ENCODE results near the gene CCDC77. TPM values are rescaled to one million over a fixed set of nuclear protein-coding genes. Genes with fewer than 3 reads are reported as not detected.

CCDC77 gene
- total RNA-seq, 2 experiments from 2014 or later, result 13.8 to 13.9 TPM

- no peaks in the 10 kb centered on the region for H3K4me1 Mint-ChIP-seq
- no peak overlapping the region for H3K4me3 Mint-ChIP-seq
- H3K36me3 Mint-ChIP-seq, result peaks cover 9% of the 10 kb centered on the region
- no peak overlapping the region for H3K27ac Mint-ChIP-seq
- no peaks in the 10 kb centered on the region for H3K27me3 Mint-ChIP-seq
- peaks cover 28% of the 10 kb centered on the region for H3K9me3 Mint-ChIP-seq
- no peak for DNase-seq
These were observed 88.8 kb downstream of the CCDC77 start for GRCh38 chr12:490260-490659.

Other genes with a start within 250 kb of the CCDC77 start
- gene SLC6A12, start 187.5 kb upstream of the CCDC77 start, total RNA-seq, result not detected
- under 1 TPM; 0.40 to 0.64 TPM for gene SLC6A13, start 138.8 kb upstream of the CCDC77 start, total RNA-seq
- 10 to 100 TPM; 50.3 to 58.3 TPM for gene KDM5A, start 12.3 kb upstream of the CCDC77 start, total RNA-seq
- 1 to 10 TPM in 1 of 2 experiments, under 1 TPM in 1; 0.66 to 1.1 TPM for gene B4GALNT3, start 58.3 kb downstream of the CCDC77 start, total RNA-seq